HEK293 (cell line): ENCODE data around the gene GINS1.

Experiments used
- AEBP2 ChIP-seq: fragments of 450-650 bp; formaldehyde crosslinking; IDR thresholded peaks from 2 replicates; pipeline ENCODE4 v1.5.1; 2016; ENCODE audit warnings: missing biosample characterization, missing genetic modification characterization, borderline replicate concordance
- GLI2 ChIP-seq: fragments of 450-650 bp; formaldehyde crosslinking; IDR thresholded peaks from 2 replicates; pipeline ENCODE4; 2017; ENCODE audit warnings: missing biosample characterization, missing genetic modification characterization, low read depth, borderline replicate concordance
- IKZF3 ChIP-seq: fragments of 450-650 bp; IDR thresholded peaks from 2 replicates; pipeline ENCODE4 v1.5.0; 2018; ENCODE audit warnings: missing biosample characterization, mild to moderate bottlenecking, missing genetic modification characterization, moderate library complexity
- MEIS1 ChIP-seq: sonication (generic); formaldehyde crosslinking; IDR thresholded peaks from 2 replicates; pipeline ENCODE4 v1.8.1; 2022; ENCODE audit warnings: missing genetic modification reagents, mild to moderate bottlenecking, borderline replicate concordance
- PATZ1 ChIP-seq: fragments of 450-650 bp; formaldehyde crosslinking; IDR thresholded peaks from 2 replicates; pipeline ENCODE4 v1.5.1; 2016; ENCODE audit warnings: missing biosample characterization, missing genetic modification characterization
- PRDM2 ChIP-seq: fragments of 450-650 bp; formaldehyde crosslinking; IDR thresholded peaks from 2 replicates; pipeline ENCODE4 v1.5.1; 2016; ENCODE audit warnings: missing biosample characterization, missing genetic modification characterization, borderline replicate concordance
- SP2 ChIP-seq: fragments of 450-650 bp; formaldehyde crosslinking; IDR thresholded peaks from 2 replicates; pipeline ENCODE4 v1.5.1; 2016; ENCODE audit warnings: missing biosample characterization, missing genetic modification characterization
- SP7 ChIP-seq: fragments of 450-650 bp; formaldehyde crosslinking; IDR thresholded peaks from 2 replicates; pipeline ENCODE4 v1.5.1; 2016; ENCODE audit warnings: missing biosample characterization, missing genetic modification characterization
- ZBTB1 ChIP-seq: fragments of 450-650 bp; formaldehyde crosslinking; IDR thresholded peaks from 2 replicates; pipeline ENCODE4 v1.5.1; 2016; ENCODE audit warnings: missing biosample characterization, missing genetic modification characterization
- ZBTB17 ChIP-seq: fragments of 450-650 bp; formaldehyde crosslinking; IDR thresholded peaks from 2 replicates; pipeline ENCODE4 v1.5.1; 2016; ENCODE audit warnings: missing biosample characterization, missing genetic modification characterization
- ZFP37 ChIP-seq: fragments of 450-650 bp; formaldehyde crosslinking; IDR thresholded peaks from 2 replicates; pipeline ENCODE4 v1.5.1; 2016; ENCODE audit warnings: missing biosample characterization, missing genetic modification characterization
- ZFP41 ChIP-seq: fragments of 450-650 bp; formaldehyde crosslinking; IDR thresholded peaks from 2 replicates; pipeline ENCODE4 v1.5.1; 2016; ENCODE audit warnings: missing biosample characterization, missing genetic modification characterization, borderline replicate concordance
- ZNF174 ChIP-seq: fragments of 450-650 bp; formaldehyde crosslinking; IDR thresholded peaks from 2 replicates; pipeline ENCODE4 v1.5.0; 2017; ENCODE audit warnings: missing biosample characterization, mild to moderate bottlenecking, missing genetic modification characterization
- ZNF18 ChIP-seq: fragments of 450-650 bp; formaldehyde crosslinking; IDR thresholded peaks from 2 replicates; pipeline ENCODE4 v1.5.1; 2016; ENCODE audit warnings: missing biosample characterization, missing genetic modification characterization
- ZNF23 ChIP-seq: fragments of 450-650 bp; formaldehyde crosslinking; IDR thresholded peaks from 2 replicates; pipeline ENCODE4 v1.5.1; 2016; ENCODE audit warnings: missing biosample characterization, missing genetic modification characterization, borderline replicate concordance
- ZNF391 ChIP-seq: fragments of 450-650 bp; formaldehyde crosslinking; IDR thresholded peaks from 2 replicates; pipeline ENCODE4 v1.5.1; 2016; ENCODE audit warnings: low read depth, missing biosample characterization, missing genetic modification characterization, borderline replicate concordance
- ZNF416 ChIP-seq: fragments of 450-650 bp; formaldehyde crosslinking; IDR thresholded peaks from 2 replicates; pipeline ENCODE4 v1.5.1; 2016; ENCODE audit warnings: missing biosample characterization, missing genetic modification characterization
- ZNF514 ChIP-seq: fragments of 450-650 bp; formaldehyde crosslinking; IDR thresholded peaks from 2 replicates; pipeline ENCODE4 v1.5.1; 2016; ENCODE audit warnings: missing biosample characterization, missing genetic modification characterization
- ZNF561 ChIP-seq: fragments of 450-650 bp; IDR thresholded peaks from 2 replicates; pipeline ENCODE4 v1.5.1; 2018; ENCODE audit warnings: missing biosample characterization, missing genetic modification characterization, borderline replicate concordance
- ZNF571 ChIP-seq: fragments of 450-650 bp; formaldehyde crosslinking; IDR thresholded peaks from 2 replicates; pipeline ENCODE4 v1.5.0; 2017; ENCODE audit warnings: missing biosample characterization, missing genetic modification characterization
- ZNF585B ChIP-seq: fragments of 450-650 bp; formaldehyde crosslinking; IDR thresholded peaks from 2 replicates; pipeline ENCODE4 v1.5.1; 2016; ENCODE audit warnings: missing biosample characterization, missing genetic modification characterization
- ZNF596 ChIP-seq: fragments of 450-650 bp; IDR thresholded peaks from 2 replicates; pipeline ENCODE4 v1.5.0; 2018; ENCODE audit warnings: missing biosample characterization, mild to moderate bottlenecking, missing genetic modification characterization, moderate library complexity
- ZNF626 ChIP-seq: fragments of 450-650 bp; sonication (Bioruptor Pico); formaldehyde crosslinking; IDR thresholded peaks from 2 replicates; pipeline ENCODE4 v1.5.1; 2018; ENCODE audit warnings: missing biosample characterization, missing genetic modification characterization, inconsistent platforms
- ZNF629 ChIP-seq: fragments of 450-650 bp; formaldehyde crosslinking; IDR thresholded peaks from 2 replicates; pipeline ENCODE4 v1.5.1; 2017; ENCODE audit warnings: missing biosample characterization, missing genetic modification characterization
- ZNF654 ChIP-seq: fragments of 450-650 bp; formaldehyde crosslinking; IDR thresholded peaks from 2 replicates; pipeline ENCODE4 v1.5.1; 2016; ENCODE audit warnings: low read depth, missing biosample characterization, missing genetic modification characterization
- ZNF707 ChIP-seq: fragments of 450-650 bp; formaldehyde crosslinking; IDR thresholded peaks from 2 replicates; pipeline ENCODE4 v1.5.1; 2016; ENCODE audit warnings: missing biosample characterization, missing genetic modification characterization
- ZNF747 ChIP-seq: fragments of 450-650 bp; formaldehyde crosslinking; IDR thresholded peaks from 2 replicates; pipeline ENCODE4 v1.5.1; 2016; ENCODE audit warnings: missing biosample characterization, missing genetic modification characterization
- ZSCAN16 ChIP-seq: fragments of 450-650 bp; formaldehyde crosslinking; IDR thresholded peaks from 2 replicates; pipeline ENCODE4 v1.5.1; 2016; ENCODE audit warnings: missing biosample characterization, missing genetic modification characterization
- ZSCAN30 ChIP-seq: fragments of 450-650 bp; IDR thresholded peaks from 2 replicates; pipeline ENCODE4 v1.5.1; 2018; ENCODE audit warnings: missing biosample characterization, mild to moderate bottlenecking, missing genetic modification characterization, moderate library complexity

GINS1 gene

GRCh38 chr20:25390538-25391528 is 16.6 kb upstream of the GINS1 start, which contains the start of gene ABHD12 (continued):
- peak; percentile 39; the same call in 1 of the 2 replicates for TF ChIP-seq ZNF18 (tag by site-specific recombination)
- no peak for TF ChIP-seq ZNF585B
- peak; percentile 70 for TF ChIP-seq SP2 (tag by site-specific recombination)
- peak; percentile 97 for TF ChIP-seq ZBTB17 (tag by site-specific recombination)
- TF ChIP-seq ZBTB1, result no peak
- TF ChIP-seq ZNF629 (tag by site-specific recombination), result peak; percentile 48
- TF ChIP-seq ZNF596, result no peak
- no peak for TF ChIP-seq ZNF571
- TF ChIP-seq ZNF23 (tag by site-specific recombination), result no peak
- TF ChIP-seq MEIS1 (CRISPR knock-in tag), result no peak
- TF ChIP-seq ZNF707, result no peak
- TF ChIP-seq ZNF416 (tag by site-specific recombination), result no peak
- peak; percentile 82 for TF ChIP-seq ZNF561 (tag by site-specific recombination)
- peak; percentile 59 for TF ChIP-seq PATZ1
- no peak for TF ChIP-seq AEBP2 (tag by site-specific recombination)
- TF ChIP-seq ZNF514, result no peak
- TF ChIP-seq ZNF174, result no peak
- no peak for TF ChIP-seq GLI2 (tag by site-specific recombination)
- no peak for TF ChIP-seq ZNF654
- peak; percentile 45; the same call in 1 of the 2 replicates for TF ChIP-seq IKZF3 (tag by site-specific recombination)
- TF ChIP-seq ZSCAN16 (tag by site-specific recombination), result no peak
- 0 out of 2 replicates have a peak, but pooled peaks have one; percentile 21 for TF ChIP-seq ZNF626 (tag by site-specific recombination)
- no peak for TF ChIP-seq ZNF391 (tag by site-specific recombination)
- no peak for TF ChIP-seq PRDM2
- 0 out of 2 replicates have a peak, but pooled peaks have one; percentile 35 for TF ChIP-seq ZFP37 (tag by site-specific recombination)
- peak; percentile 94 for TF ChIP-seq ZSCAN30
- peak; percentile 58 for TF ChIP-seq SP7 (tag by site-specific recombination)
- TF ChIP-seq ZFP41, result no peak
- no peak for TF ChIP-seq ZNF747 (tag by site-specific recombination)
